ENCODE results near the gene AGO3.

The AGO3 gene

GRCh38 chr1:36024847-36025246 lies 93.9 kb downstream of the AGO3 start:
- Histone ChIP-seq H3K4me1 (ENCODE audit: control insufficient read depth, insufficient read depth, low read length) (no peaks in the 10 kb centered on the region), H3K4me3 (ENCODE audit: low read length) (no peak overlapping the region), H3K27ac (ENCODE audit: low read depth, low read length) (no peak overlapping the region), H3K36me3 (ENCODE audit: control insufficient read depth, insufficient read depth, low read length) (peaks cover 3% of the 10 kb centered on the region), H3K27me3 (ENCODE audit: control insufficient read depth, insufficient read depth, low read length) (no peaks in the 10 kb centered on the region), H3K9ac (ENCODE audit: low read length) (no peak overlapping the region)

GRCh38 chr1:36027766-36028165 lies 96.9 kb downstream of the AGO3 start:
- Histone ChIP-seq H3K27me3 (ENCODE audit: control insufficient read depth, insufficient read depth, low read length) (no peaks in the 10 kb centered on the region), H3K9ac (ENCODE audit: low read length) (no peak overlapping the region), H3K36me3 (ENCODE audit: control insufficient read depth, insufficient read depth, low read length) (peaks cover 3% of the 10 kb centered on the region), H3K27ac (ENCODE audit: low read depth, low read length) (no peak overlapping the region), H3K4me3 (ENCODE audit: low read length) (no peak overlapping the region), H3K4me1 (ENCODE audit: control insufficient read depth, insufficient read depth, low read length) (no peaks in the 10 kb centered on the region)

- Histone ChIP-seq H3K27ac (ENCODE audit: low read depth, low read length) (no peak overlapping the region), H3K36me3 (ENCODE audit: control insufficient read depth, insufficient read depth, low read length) (peaks cover 6% of the 10 kb centered on the region), H3K4me3 (ENCODE audit: low read length) (no peak overlapping the region), H3K27me3 (ENCODE audit: control insufficient read depth, insufficient read depth, low read length) (no peaks in the 10 kb centered on the region), H3K4me1 (ENCODE audit: control insufficient read depth, insufficient read depth, low read length) (no peaks in the 10 kb centered on the region), H3K9ac (ENCODE audit: low read length) (no peak overlapping the region)
Observed at GRCh38 chr1:36031441-36031840, 100.5 kb downstream of the AGO3 start.

- Histone ChIP-seq H3K4me3 (ENCODE audit: low read length) (no peak overlapping the region), H3K27ac (ENCODE audit: low read depth, low read length) (no peak overlapping the region), H3K27me3 (ENCODE audit: control insufficient read depth, insufficient read depth, low read length) (no peaks in the 10 kb centered on the region), H3K9ac (ENCODE audit: low read length) (no peak overlapping the region), H3K36me3 (ENCODE audit: control insufficient read depth, insufficient read depth, low read length) (peaks cover 3% of the 10 kb centered on the region), H3K4me1 (ENCODE audit: control insufficient read depth, insufficient read depth, low read length) (no peaks in the 10 kb centered on the region)
Observed at GRCh38 chr1:36034692-36035091, 103.8 kb downstream of the AGO3 start.

- no peak overlapping the region for H3K27ac ChIP-seq (ENCODE audit: low read depth, low read length)
Observed at GRCh38 chr1:36035154-36035553, 104.2 kb downstream of the AGO3 start.

GRCh38 chr1:36040238-36040637 lies 109.3 kb downstream of the AGO3 start:
- Histone ChIP-seq H3K27ac (ENCODE audit: low read depth, low read length) (no peak overlapping the region), H3K36me3 (ENCODE audit: control insufficient read depth, insufficient read depth, low read length) (peaks cover 16% of the 10 kb centered on the region), H3K9ac (ENCODE audit: low read length) (no peak overlapping the region), H3K4me1 (ENCODE audit: control insufficient read depth, insufficient read depth, low read length) (no peaks in the 10 kb centered on the region), H3K27me3 (ENCODE audit: control insufficient read depth, insufficient read depth, low read length) (no peaks in the 10 kb centered on the region), H3K4me3 (ENCODE audit: low read length) (no peak overlapping the region)

More at GRCh38 chr1:36035154-36035553, 104.2 kb downstream of the AGO3 start:
- no peak overlapping the region for H3K9ac ChIP-seq (ENCODE audit: low read length)
- no peak overlapping the region for H3K4me3 ChIP-seq (ENCODE audit: low read length)
- H3K27me3 ChIP-seq (ENCODE audit: control insufficient read depth, insufficient read depth, low read length) = no peaks in the 10 kb centered on the region
- no peaks in the 10 kb centered on the region for H3K4me1 ChIP-seq (ENCODE audit: control insufficient read depth, insufficient read depth, low read length)
- H3K36me3 ChIP-seq (ENCODE audit: control insufficient read depth, insufficient read depth, low read length) = peaks cover 6% of the 10 kb centered on the region

- Histone ChIP-seq H3K9ac (ENCODE audit: low read length) (no peak overlapping the region), H3K4me1 (ENCODE audit: control insufficient read depth, insufficient read depth, low read length) (no peaks in the 10 kb centered on the region), H3K4me3 (ENCODE audit: low read length) (no peak overlapping the region), H3K27ac (ENCODE audit: low read depth, low read length) (no peak overlapping the region), H3K36me3 (ENCODE audit: control insufficient read depth, insufficient read depth, low read length) (peaks cover 2% of the 10 kb centered on the region), H3K27me3 (ENCODE audit: control insufficient read depth, insufficient read depth, low read length) (no peaks in the 10 kb centered on the region)
Observed at GRCh38 chr1:36051821-36052220, 120.9 kb downstream of the AGO3 start.

GRCh38 chr1:36053978-36054377 lies 123.1 kb downstream of the AGO3 start:
- Histone ChIP-seq H3K4me3 (ENCODE audit: low read length) (no peak overlapping the region), H3K4me1 (ENCODE audit: control insufficient read depth, insufficient read depth, low read length) (no peaks in the 10 kb centered on the region), H3K27me3 (ENCODE audit: control insufficient read depth, insufficient read depth, low read length) (no peaks in the 10 kb centered on the region), H3K36me3 (ENCODE audit: control insufficient read depth, insufficient read depth, low read length) (peaks cover 2% of the 10 kb centered on the region), H3K9ac (ENCODE audit: low read length) (no peak overlapping the region), H3K27ac (ENCODE audit: low read depth, low read length) (no peak overlapping the region)

- H3K27me3 ChIP-seq (ENCODE audit: control insufficient read depth, insufficient read depth, low read length) = no peaks in the 10 kb centered on the region
- H3K4me1 ChIP-seq (ENCODE audit: control insufficient read depth, insufficient read depth, low read length) = no peaks in the 10 kb centered on the region
- no peak overlapping the region for H3K9ac ChIP-seq (ENCODE audit: low read length)
- H3K27ac ChIP-seq (ENCODE audit: low read depth, low read length) = no peak overlapping the region
- H3K36me3 ChIP-seq (ENCODE audit: control insufficient read depth, insufficient read depth, low read length) = peaks cover 2% of the 10 kb centered on the region
- no peak overlapping the region for H3K4me3 ChIP-seq (ENCODE audit: low read length)
Observed at GRCh38 chr1:36055706-36056105, 124.8 kb downstream of the AGO3 start.

GRCh38 chr1:36062315-36062714 lies 131.4 kb downstream of the AGO3 start:
- Histone ChIP-seq H3K4me3 (ENCODE audit: low read length) (no peak overlapping the region), H3K36me3 (ENCODE audit: control insufficient read depth, insufficient read depth, low read length) (no peaks in the 10 kb centered on the region), H3K27me3 (ENCODE audit: control insufficient read depth, insufficient read depth, low read length) (no peaks in the 10 kb centered on the region), H3K27ac (ENCODE audit: low read depth, low read length) (no peak overlapping the region), H3K9ac (ENCODE audit: low read length) (no peak overlapping the region), H3K4me1 (ENCODE audit: control insufficient read depth, insufficient read depth, low read length) (no peaks in the 10 kb centered on the region)

GRCh38 chr1:36067871-36068270 lies 137.0 kb downstream of the AGO3 start:
- no peak overlapping the region for H3K4me3 ChIP-seq (ENCODE audit: low read length)
- no peaks in the 10 kb centered on the region for H3K27me3 ChIP-seq (ENCODE audit: control insufficient read depth, insufficient read depth, low read length)
- no peak overlapping the region for H3K9ac ChIP-seq (ENCODE audit: low read length)
- no peaks in the 10 kb centered on the region for H3K36me3 ChIP-seq (ENCODE audit: control insufficient read depth, insufficient read depth, low read length)
- no peak overlapping the region for H3K27ac ChIP-seq (ENCODE audit: low read depth, low read length)
- H3K4me1 ChIP-seq (ENCODE audit: control insufficient read depth, insufficient read depth, low read length) = no peaks in the 10 kb centered on the region

GRCh38 chr1:36068866-36069265 lies 138.0 kb downstream of the AGO3 start:
- no peak overlapping the region for H3K27ac ChIP-seq (ENCODE audit: low read depth, low read length)
- H3K27me3 ChIP-seq (ENCODE audit: control insufficient read depth, insufficient read depth, low read length) = no peaks in the 10 kb centered on the region
- no peak overlapping the region for H3K9ac ChIP-seq (ENCODE audit: low read length)
- no peaks in the 10 kb centered on the region for H3K36me3 ChIP-seq (ENCODE audit: control insufficient read depth, insufficient read depth, low read length)
- H3K4me3 ChIP-seq (ENCODE audit: low read length) = no peak overlapping the region
- H3K4me1 ChIP-seq (ENCODE audit: control insufficient read depth, insufficient read depth, low read length) = no peaks in the 10 kb centered on the region

- no peak overlapping the region for H3K4me3 ChIP-seq (ENCODE audit: low read length)
- H3K36me3 ChIP-seq (ENCODE audit: control insufficient read depth, insufficient read depth, low read length) = no peaks in the 10 kb centered on the region
- no peak overlapping the region for H3K27ac ChIP-seq (ENCODE audit: low read depth, low read length)
- no peaks in the 10 kb centered on the region for H3K27me3 ChIP-seq (ENCODE audit: control insufficient read depth, insufficient read depth, low read length)
- H3K9ac ChIP-seq (ENCODE audit: low read length) = no peak overlapping the region
- H3K4me1 ChIP-seq (ENCODE audit: control insufficient read depth, insufficient read depth, low read length) = no peaks in the 10 kb centered on the region
Observed at GRCh38 chr1:36070349-36070748, 139.4 kb downstream of the AGO3 start.

All from rectal smooth muscle tissue (tissue), 1 donor.